Activated CD4-positive, alpha-beta T cell treated with anti-CD3 and anti-CD28 coated beads for 36 hours (primary cell): ENCODE results near the gene ABCD1. TPM values are rescaled to one million over a fixed set of nuclear protein-coding genes. Genes with fewer than 3 reads are reported as not detected.

Source experiments
- ATAC-seq: fragments of 200-7000 bp; cut with Tn5 transposase; one replicate; pipeline ENCODE4 v1.10.0; 2021; ENCODE audit warnings: mild to moderate bottlenecking, moderate library complexity
- CTCF ChIA-PET: fragments of 350-600 bp; sonication (Branson Sonifier 250); formaldehyde crosslinking; loops from one replicate; lab custom pipeline; 2021; ENCODE audit warnings: antibody characterized with exemption; lab: Charles Lee
- POLR2A ChIA-PET: fragments of 350-600 bp; sonication (Branson Sonifier 250); formaldehyde crosslinking; loops from one replicate; lab custom pipeline; 2021; ENCODE audit warnings: antibody characterized with exemption, inconsistent platforms; lab: Charles Lee
- DNase-seq: peaks from one replicate; pipeline ENCODE4 v3.0.0-alpha.2; 2020
- H3K27ac Mint-ChIP-seq: one replicate; pipeline ENCODE4 v1.8.0; 2021; ENCODE audit warnings: mixed read lengths
- H3K27me3 Mint-ChIP-seq: one replicate; pipeline ENCODE4 v1.8.0; 2021; ENCODE audit warnings: mixed read lengths
- H3K36me3 Mint-ChIP-seq: one replicate; pipeline ENCODE4 v1.8.0; 2021; ENCODE audit warnings: low read depth, mixed read lengths
- H3K4me1 Mint-ChIP-seq: one replicate; pipeline ENCODE4 v1.8.0; 2021; ENCODE audit warnings: mixed read lengths
- H3K4me3 Mint-ChIP-seq: one replicate; pipeline ENCODE4 v1.8.0; 2021; ENCODE audit warnings: mild to moderate bottlenecking, moderate library complexity, mixed read lengths
- H3K9me3 Mint-ChIP-seq: one replicate; pipeline ENCODE4 v1.8.0; 2021; ENCODE audit warnings: low read depth, mixed read lengths
- intact Hi-C, 2 experiments: fragments of 100-400 bp; cut with DNase I in 1 of 2; cut with micrococcal nuclease in 1 of 2; formaldehyde crosslinking; loops; one replicate each; pipeline versions ENCODE4 v1.14.2 to v1.15.1; 2022 to 2024; cut with DNase I, micrococcal nuclease
- total RNA-seq, 2 experiments: library from RNA; stranded (reverse); gene quantifications; one replicate each; pipeline ENCODE4 v1.2.3, GENCODE V29; 2021

ABCD1 gene
- total RNA-seq, 2 experiments from 2014 or later = 4.5 to 4.8 TPM

- H3K27ac Mint-ChIP-seq = no peak overlapping the region
- intact Hi-C loops = no loop called here
- peaks cover 6% of the 10 kb centered on the region for H3K4me1 Mint-ChIP-seq
- ChIA-PET CTCF (interaction anchor here (0.6 kb wide), 1 partner anchor 144 kb away, joined by 3 read pairs; no protein-coding TSS in a partner anchor), POLR2A (interaction anchor here (0.6 kb wide), 1 partner anchor 18 kb away, joined by 3 read pairs; no protein-coding TSS in a partner anchor)
- ATAC-seq (no peak), DNase-seq (peak; percentile 17)
- no peak overlapping the region for H3K4me3 Mint-ChIP-seq
- no peaks in the 10 kb centered on the region for H3K9me3 Mint-ChIP-seq
- peaks cover 3% of the 10 kb centered on the region for H3K27me3 Mint-ChIP-seq
- peaks cover 2% of the 10 kb centered on the region for H3K36me3 Mint-ChIP-seq
Observed at GRCh38 chrX:153782313-153782712, 57.7 kb downstream of the ABCD1 start.

GRCh38 chrX:153782871-153783270 lies 58.2 kb downstream of the ABCD1 start:
- Mint-ChIP-seq H3K4me3 (no peak overlapping the region), H3K27me3 (peaks cover 3% of the 10 kb centered on the region), H3K27ac (no peak overlapping the region), H3K36me3 (peaks cover 4% of the 10 kb centered on the region), H3K9me3 (no peaks in the 10 kb centered on the region), H3K4me1 (peaks cover 6% of the 10 kb centered on the region)
- ChIA-PET CTCF (interaction anchor here (0.6 kb wide), 1 partner anchor 144 kb away, joined by 3 read pairs; no protein-coding TSS in a partner anchor), POLR2A (interaction anchor here (0.6 kb wide), 1 partner anchor 18 kb away, joined by 3 read pairs; no protein-coding TSS in a partner anchor)
- intact Hi-C loops = no loop called here
- DNase-seq (no peak), ATAC-seq (no peak)

GRCh38 chrX:153783378-153784013 lies 58.8 kb downstream of the ABCD1 start:
- no peak for DNase-seq
- no peak overlapping the region for H3K4me3 Mint-ChIP-seq

GRCh38 chrX:153784325-153784967 lies 59.8 kb downstream of the ABCD1 start:
- H3K9me3 Mint-ChIP-seq = no peaks in the 10 kb centered on the region
- ATAC-seq (no peak), DNase-seq (no peak)
- H3K36me3 Mint-ChIP-seq = peaks cover 4% of the 10 kb centered on the region
- no peak overlapping the region for H3K27ac Mint-ChIP-seq
- POLR2A ChIA-PET = no interaction called here
- no peak overlapping the region for H3K4me3 Mint-ChIP-seq
- H3K27me3 Mint-ChIP-seq = peaks cover 3% of the 10 kb centered on the region
- intact Hi-C loops = no loop called here
- CTCF ChIA-PET = no interaction called here
- peaks cover 6% of the 10 kb centered on the region for H3K4me1 Mint-ChIP-seq

More at GRCh38 chrX:153783378-153784013, 58.8 kb downstream of the ABCD1 start:
- peaks cover 6% of the 10 kb centered on the region for H3K4me1 Mint-ChIP-seq
- H3K9me3 Mint-ChIP-seq = no peaks in the 10 kb centered on the region
- ATAC-seq = no peak
- ChIA-PET POLR2A (no interaction called here), CTCF (no interaction called here)
- H3K36me3 Mint-ChIP-seq = peaks cover 4% of the 10 kb centered on the region
- intact Hi-C loops = no loop called here
- no peak overlapping the region for H3K27ac Mint-ChIP-seq
- H3K27me3 Mint-ChIP-seq = peaks cover 3% of the 10 kb centered on the region

GRCh38 chrX:153786669-153787068 lies 62.0 kb downstream of the ABCD1 start:
- POLR2A ChIA-PET = no interaction called here
- no peak for DNase-seq
- CTCF ChIA-PET = interaction anchor here (0.5 kb wide), 1 partner anchor 52 kb away, joined by 3 read pairs; no protein-coding TSS in a partner anchor
- Mint-ChIP-seq H3K9me3 (no peaks in the 10 kb centered on the region), H3K27ac (no peak overlapping the region), H3K27me3 (no peaks in the 10 kb centered on the region), H3K4me1 (no peaks in the 10 kb centered on the region), H3K4me3 (no peak overlapping the region), H3K36me3 (peaks cover 5% of the 10 kb centered on the region)
- no peak for ATAC-seq
- intact Hi-C loops = no loop called here

- CTCF ChIA-PET = interaction anchor here (0.6 kb wide), 1 partner anchor 50 kb away, joined by 3 read pairs; no protein-coding TSS in a partner anchor
- H3K36me3 Mint-ChIP-seq = peaks cover 6% of the 10 kb centered on the region
- H3K27ac Mint-ChIP-seq = no peak overlapping the region
- no peak overlapping the region for H3K4me3 Mint-ChIP-seq
- intact Hi-C loops = loop anchor here in 1 of 2 experiments (5.0 kb wide), 1 partner anchor 138 kb away; the partner anchor contains the start of gene ARHGAP4
- DNase-seq (no peak), ATAC-seq (no peak)
- POLR2A ChIA-PET = no interaction called here
- H3K4me1 Mint-ChIP-seq = peaks cover 8% of the 10 kb centered on the region
- H3K27me3 Mint-ChIP-seq = no peaks in the 10 kb centered on the region
- H3K9me3 Mint-ChIP-seq = no peaks in the 10 kb centered on the region
Observed at GRCh38 chrX:153789654-153790053, 65.0 kb downstream of the ABCD1 start.

- no peak for ATAC-seq
- no peak for DNase-seq
- ChIA-PET CTCF (interaction anchor here (1.4 kb wide), 1 partner anchor 13 kb away, joined by 5 read pairs; no protein-coding TSS in a partner anchor), POLR2A (no interaction called here)
- intact Hi-C loops = loop anchor here in 1 of 2 experiments (5.0 kb wide), 1 partner anchor 136 kb away; the partner anchor contains the start of gene ARHGAP4
- Mint-ChIP-seq H3K4me3 (no peak overlapping the region), H3K27me3 (no peaks in the 10 kb centered on the region), H3K36me3 (peaks cover 9% of the 10 kb centered on the region), H3K9me3 (no peaks in the 10 kb centered on the region), H3K4me1 (peaks cover 14% of the 10 kb centered on the region), H3K27ac (no peak overlapping the region)
Observed at GRCh38 chrX:153791104-153791852, 66.6 kb downstream of the ABCD1 start.

GRCh38 chrX:153792368-153792767 lies 67.7 kb downstream of the ABCD1 start:
- Mint-ChIP-seq H3K4me1 (peaks cover 21% of the 10 kb centered on the region), H3K4me3 (peak overlapping the region; percentile 93), H3K36me3 (peaks cover 17% of the 10 kb centered on the region), H3K9me3 (no peaks in the 10 kb centered on the region), H3K27me3 (no peaks in the 10 kb centered on the region), H3K27ac (no peak overlapping the region)
- POLR2A ChIA-PET = no interaction called here
- ATAC-seq = no peak
- no peak for DNase-seq
- intact Hi-C loops = loop anchor here in 1 of 2 experiments (5.0 kb wide), 1 partner anchor 135 kb away; the partner anchor contains the start of gene ARHGAP4
- CTCF ChIA-PET = interaction anchor here (1.4 kb wide), 1 partner anchor 14 kb away, joined by 5 read pairs; no protein-coding TSS in a partner anchor

- no peak for ATAC-seq
- ChIA-PET POLR2A (interaction anchor here (0.7 to 1.8 kb wide), 2 partner anchors 132 to 141 kb away, joined by 3 to 11 read pairs; partner anchors contain the start of gene ARHGAP4), CTCF (no interaction called here)
- Mint-ChIP-seq H3K4me1 (peaks cover 21% of the 10 kb centered on the region), H3K4me3 (peak overlapping the region; percentile 93), H3K27ac (peak overlapping the region; percentile 84), H3K9me3 (no peaks in the 10 kb centered on the region), H3K36me3 (peaks cover 17% of the 10 kb centered on the region), H3K27me3 (no peaks in the 10 kb centered on the region)
- no peak for DNase-seq
- intact Hi-C loops = loop anchor here in 1 of 2 experiments (5.0 kb wide), 1 partner anchor 134 kb away; the partner anchor contains the start of gene ARHGAP4
Observed at GRCh38 chrX:153793291-153793690, 68.6 kb downstream of the ABCD1 start.
